Stimulated activated CD8-positive, alpha-beta memory T cell treated with anti-CD3 and anti-CD28 coated beads, Interleukin-15, amount 100 ng/mL, for 4 hours (primary cell): Measurements from ENCODE around the gene FHIT.

Source experiments
- DNase-seq, 2 donors: peaks; one replicate each; pipeline ENCODE4 v3.0.0-alpha.2; 2020; ENCODE audit warnings: low read depth in 2 of 2

FHIT gene

GRCh38 chr3:59772416-59773408 is 1478.5 kb downstream of the FHIT start:
- DNase-seq = peak in 1 of 2 donors; percentile 32

GRCh38 chr3:59771768-59772181 is 1479.5 kb downstream of the FHIT start:
- DNase-seq = no peak

GRCh38 chr3:59769127-59769750 is 1482.0 kb downstream of the FHIT start:
- DNase-seq = no peak

GRCh38 chr3:59766200-59766872 is 1484.9 kb downstream of the FHIT start:
- DNase-seq = no peak

GRCh38 chr3:59764171-59764570 is 1487.1 kb downstream of the FHIT start:
- no peak for DNase-seq

- DNase-seq = no peak
These were observed 1488.3 kb downstream of the FHIT start for GRCh38 chr3:59762941-59763340.

- DNase-seq = no peak
These were observed 1491.8 kb downstream of the FHIT start for GRCh38 chr3:59759298-59760031.

GRCh38 chr3:59758672-59759071 is 1492.6 kb downstream of the FHIT start:
- DNase-seq = no peak

GRCh38 chr3:59756934-59757333 is 1494.3 kb downstream of the FHIT start:
- no peak for DNase-seq

- DNase-seq = no peak
These were observed 1496.7 kb downstream of the FHIT start for GRCh38 chr3:59754456-59755129.

GRCh38 chr3:59753808-59754450 is 1497.3 kb downstream of the FHIT start:
- no peak for DNase-seq

GRCh38 chr3:59752925-59753324 is 1498.3 kb downstream of the FHIT start:
- no peak for DNase-seq

- DNase-seq = no peak
These were observed 1499.6 kb downstream of the FHIT start for GRCh38 chr3:59751606-59752005.

- no peak for DNase-seq
These were observed 1500.9 kb downstream of the FHIT start for GRCh38 chr3:59750391-59750790.

GRCh38 chr3:59749291-59749690 is 1502.0 kb downstream of the FHIT start:
- DNase-seq = no peak

GRCh38 chr3:59746585-59746984 is 1504.7 kb downstream of the FHIT start:
- DNase-seq = no peak

- no peak for DNase-seq
These were observed 1514.0 kb downstream of the FHIT start for GRCh38 chr3:59737241-59737640.

- DNase-seq = no peak
These were observed 1517.2 kb downstream of the FHIT start for GRCh38 chr3:59734061-59734460.

GRCh38 chr3:59733041-59733809 is 1518.0 kb downstream of the FHIT start:
- DNase-seq = no peak

- DNase-seq = no peak
These were observed 1519.3 kb downstream of the FHIT start for GRCh38 chr3:59731943-59732342.
